Measurements from ENCODE around the gene HOXA3. TPM values are rescaled to one million over a fixed set of nuclear protein-coding genes. Genes with fewer than 3 reads are reported as not detected.

The HOXA3 gene
- total and polyA plus RNA-seq, 2 of the 8 experiments (the other 6 are each of a cell fraction or from before 2014, with no cell fraction given), result not detected

- TF ChIP-seq KDM5A (IDR thresholded peaks at IDR 0.05; ENCODE audit: low read length), result no peak
Observed at GRCh38 chr7:27128776-27129728, 23.3 kb downstream of the HOXA3 start (continued).
